ENCODE data around the gene DCLK1.
"Not testable (repeated sequence)": the region's sequence is repeated elsewhere in the genome, so short reads cannot be mapped to it uniquely, and the experiment has no call there.

DNA sequence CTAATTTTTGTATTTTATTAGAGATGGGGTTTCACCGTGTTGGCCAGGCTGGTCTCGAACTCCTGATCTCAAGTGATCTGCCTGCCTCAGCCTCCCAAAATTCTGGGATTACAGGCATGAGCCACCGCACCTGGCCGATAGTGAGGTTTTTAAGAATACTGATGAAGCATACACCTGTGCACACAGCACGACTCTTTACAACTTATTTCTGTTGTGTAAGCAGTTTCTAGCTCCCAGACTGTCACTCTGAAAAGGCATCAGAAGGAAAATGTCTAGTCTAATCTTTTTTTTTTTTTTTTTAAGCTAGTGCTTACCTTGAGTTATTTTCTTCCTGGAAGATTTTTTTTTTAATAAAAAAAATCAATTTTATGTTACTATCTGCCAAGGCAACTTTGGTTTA is 29.3 kb downstream of the DCLK1 start:
- TF ChIP-seq, protein P1, sequence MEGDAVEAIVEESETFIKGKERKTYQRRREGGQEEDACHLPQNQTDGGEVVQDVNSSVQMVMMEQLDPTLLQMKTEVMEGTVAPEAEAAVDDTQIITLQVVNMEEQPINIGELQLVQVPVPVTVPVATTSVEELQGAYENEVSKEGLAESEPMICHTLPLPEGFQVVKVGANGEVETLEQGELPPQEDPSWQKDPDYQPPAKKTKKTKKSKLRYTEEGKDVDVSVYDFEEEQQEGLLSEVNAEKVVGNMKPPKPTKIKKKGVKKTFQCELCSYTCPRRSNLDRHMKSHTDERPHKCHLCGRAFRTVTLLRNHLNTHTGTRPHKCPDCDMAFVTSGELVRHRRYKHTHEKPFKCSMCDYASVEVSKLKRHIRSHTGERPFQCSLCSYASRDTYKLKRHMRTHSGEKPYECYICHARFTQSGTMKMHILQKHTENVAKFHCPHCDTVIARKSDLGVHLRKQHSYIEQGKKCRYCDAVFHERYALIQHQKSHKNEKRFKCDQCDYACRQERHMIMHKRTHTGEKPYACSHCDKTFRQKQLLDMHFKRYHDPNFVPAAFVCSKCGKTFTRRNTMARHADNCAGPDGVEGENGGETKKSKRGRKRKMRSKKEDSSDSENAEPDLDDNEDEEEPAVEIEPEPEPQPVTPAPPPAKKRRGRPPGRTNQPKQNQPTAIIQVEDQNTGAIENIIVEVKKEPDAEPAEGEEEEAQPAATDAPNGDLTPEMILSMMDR (IDR thresholded peaks at IDR 0.05), result not testable (repeated sequence)
- not testable (repeated sequence) for TF ChIP-seq EP300 (IDR thresholded peaks at IDR 0.05)

Data from tibial nerve (tissue), 4 donors.